Epithelial cell of prostate (primary cell): ENCODE results near the gene SDC3.
A peak's percentile ranks its signal among the peaks of the same experiment; 100 is the strongest.

Source experiments
- DNase-seq: peaks from one replicate; pipeline ENCODE4 v3.0.0-alpha.2; 2011; ENCODE audit warnings: low read depth, low spot score
- H3K27ac ChIP-seq: fragments of 450-650 bp; 2 replicates; pipeline ENCODE4 v1.5.1; 2017; ENCODE audit warnings: mild to moderate bottlenecking

The SDC3 gene

GRCh38 chr1:30929135-30929889 is 20.8 kb upstream of the SDC3 start:
- DNase-seq, result no peak
- peak overlapping the region; percentile 49 for H3K27ac ChIP-seq

DNA sequence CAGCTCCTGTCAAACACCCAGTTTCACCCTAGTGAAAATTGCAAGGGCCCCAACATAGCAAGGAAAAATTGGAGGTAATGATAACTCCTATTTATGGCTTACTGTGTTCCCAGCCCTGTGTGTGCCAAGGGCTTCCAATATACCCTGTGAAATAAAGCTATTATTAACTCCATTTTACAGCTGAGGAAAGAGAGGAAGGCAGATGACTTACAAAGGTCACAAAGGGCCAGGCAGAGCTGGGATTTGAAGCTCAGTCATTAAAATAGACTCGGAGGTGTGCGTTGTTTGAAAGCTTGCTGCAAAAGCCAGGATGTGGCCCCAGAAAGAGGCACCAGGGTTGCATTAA is 20.2 kb upstream of the SDC3 start:
- peak overlapping the region; percentile 49 for H3K27ac ChIP-seq
- no peak for DNase-seq

GRCh38 chr1:30928171-30928570 is 19.6 kb upstream of the SDC3 start:
- peak overlapping the region; percentile 49 for H3K27ac ChIP-seq
- DNase-seq, result peak; percentile 16

DNA sequence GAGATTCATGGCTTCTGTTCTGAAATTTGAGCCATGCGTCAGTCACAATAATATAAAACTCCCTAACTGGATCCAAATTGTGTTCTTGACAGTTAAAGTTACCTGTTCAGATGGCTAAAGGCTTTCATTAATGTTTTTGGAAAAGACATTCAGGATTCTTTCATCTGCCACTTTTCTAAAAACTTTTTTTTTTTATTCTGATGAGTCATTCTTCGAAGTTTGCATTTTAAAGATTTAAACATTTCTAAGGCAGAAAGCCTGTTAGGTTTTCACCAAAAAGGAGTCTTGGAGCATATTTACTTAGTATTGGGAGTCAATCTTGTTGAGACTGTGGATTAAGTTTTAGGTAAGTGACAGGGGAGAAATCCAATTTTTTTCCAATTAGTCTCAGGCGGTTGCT is 18.9 kb upstream of the SDC3 start:
- DNase-seq, result no peak
- peak overlapping the region; percentile 49 for H3K27ac ChIP-seq

GRCh38 chr1:30923597-30923996 is 15.0 kb upstream of the SDC3 start:
- H3K27ac ChIP-seq, result no peak overlapping the region
- DNase-seq, result no peak

DNA sequence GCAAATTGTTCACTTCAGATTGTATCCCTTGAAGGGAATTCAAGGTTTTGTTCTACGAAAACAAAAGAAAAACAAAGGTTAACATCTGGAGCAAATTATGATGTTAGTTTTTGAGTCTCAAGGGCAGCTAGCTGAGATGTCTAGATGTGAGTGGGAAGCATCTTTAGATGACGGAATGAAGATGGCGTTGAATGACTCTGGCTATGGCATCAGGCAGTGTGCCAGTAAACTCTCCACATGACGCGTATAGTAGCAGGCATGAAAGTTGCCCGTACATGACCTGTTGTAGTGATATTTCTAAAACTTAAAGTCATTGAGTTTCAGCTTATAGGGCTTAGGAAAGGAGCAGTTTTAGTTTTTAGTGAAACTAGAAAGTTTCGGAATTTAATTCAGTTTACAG is 12.3 kb upstream of the SDC3 start:
- DNase-seq, result no peak

DNA sequence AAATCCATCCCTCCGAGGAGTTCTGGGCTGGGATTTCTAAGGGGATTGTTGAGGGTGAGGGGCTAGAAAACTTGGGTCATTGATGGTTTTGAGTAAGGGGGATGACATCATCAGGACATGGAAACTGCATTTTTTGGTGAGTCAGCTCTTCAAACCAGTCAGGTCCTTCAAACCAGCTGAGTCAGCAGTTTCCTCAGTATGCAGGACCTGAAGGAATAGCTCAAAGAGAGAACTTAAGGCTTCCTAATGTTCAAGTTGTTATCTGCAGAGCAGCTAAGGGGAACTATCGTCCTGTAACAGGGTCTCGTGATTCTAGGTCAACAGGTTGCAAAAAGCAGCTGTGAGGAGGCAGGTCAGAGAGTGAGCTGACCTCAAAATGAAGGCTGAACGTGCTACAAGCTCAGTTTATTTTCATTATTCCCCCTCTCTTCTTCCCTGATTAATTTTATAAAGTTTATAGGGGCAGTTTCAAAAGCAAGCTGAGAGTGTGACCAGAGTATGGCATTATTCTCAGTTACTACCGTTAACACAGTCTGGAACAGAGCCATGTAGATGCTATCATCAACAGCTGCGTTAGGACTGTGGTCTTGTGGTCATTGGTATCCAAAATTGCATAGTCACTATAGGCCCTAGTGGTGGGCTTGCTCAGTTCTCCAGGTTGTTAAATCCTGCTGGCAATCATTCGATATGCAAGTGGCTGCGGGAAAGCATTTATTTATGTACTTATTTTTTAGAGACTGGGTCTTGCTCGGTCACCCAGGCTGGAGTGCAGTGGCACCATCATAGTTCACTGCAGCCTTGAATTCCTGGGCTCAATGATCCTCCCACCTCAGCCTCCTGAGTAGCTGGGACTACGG is 10.7 kb upstream of the SDC3 start:
- no peak overlapping the region for H3K27ac ChIP-seq
- DNase-seq, result no peak

More for the DNA sequence above, 12.3 kb upstream of the SDC3 start:
- no peak overlapping the region for H3K27ac ChIP-seq

- no peak for DNase-seq
- no peak overlapping the region for H3K27ac ChIP-seq
These were observed 7.7 kb upstream of the SDC3 start for GRCh38 chr1:30916296-30916695.

DNA sequence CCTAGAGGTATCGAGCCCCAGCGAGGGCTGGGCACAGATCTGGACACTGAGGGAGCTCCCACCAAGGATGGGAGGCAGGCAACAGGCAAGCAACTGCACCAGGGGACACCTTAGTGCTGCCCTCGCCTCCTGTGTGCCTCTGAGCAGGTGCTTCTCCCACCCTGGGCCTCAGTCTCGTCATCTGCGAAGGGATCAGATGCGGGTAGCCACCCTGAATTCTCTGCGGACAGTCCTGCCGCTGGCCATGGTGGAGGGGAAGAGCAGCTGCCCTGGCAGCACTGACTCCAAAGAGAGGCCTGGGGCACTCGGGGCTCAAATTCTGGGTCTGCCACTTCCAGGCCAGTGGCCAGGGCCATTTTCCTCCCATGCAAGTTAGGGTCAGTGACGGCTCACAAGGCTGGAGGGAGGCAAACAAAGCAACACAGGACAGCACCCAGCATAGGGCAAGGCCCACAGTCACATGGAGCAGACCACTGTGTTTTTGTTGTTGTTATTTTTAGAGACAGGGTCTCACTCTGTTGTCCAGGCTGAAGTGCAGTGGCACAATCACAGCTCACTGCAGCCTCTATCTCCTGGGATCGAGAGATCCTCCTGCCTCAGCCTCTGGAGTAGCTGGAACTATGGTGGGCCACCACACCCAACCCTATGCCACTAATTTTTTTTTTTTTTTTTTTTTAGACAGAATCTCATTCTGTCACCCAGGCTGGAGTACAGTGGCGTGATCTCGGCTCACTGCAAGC is 7.1 kb upstream of the SDC3 start:
- no peak for DNase-seq
- H3K27ac ChIP-seq, result no peak overlapping the region

DNA sequence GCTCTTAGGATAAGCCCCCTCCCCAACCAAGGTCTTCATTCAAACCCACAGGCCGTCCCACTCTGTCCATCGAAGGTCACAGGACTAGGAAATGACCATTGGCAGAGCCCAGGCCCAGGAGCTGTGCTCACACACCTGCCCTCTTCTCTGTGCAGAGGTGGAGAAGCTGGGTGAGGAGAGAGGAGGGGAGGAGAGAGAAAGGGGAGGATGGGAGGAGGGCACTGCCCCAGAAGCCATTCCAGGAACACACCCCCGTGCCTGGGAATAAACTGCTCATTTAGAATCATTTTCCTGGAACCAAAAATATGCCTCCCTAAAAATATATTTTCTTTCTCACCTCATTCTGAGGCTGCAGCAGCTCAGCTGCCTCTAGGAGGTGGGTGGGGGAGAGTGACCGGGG is 6.4 kb upstream of the SDC3 start:
- no peak overlapping the region for H3K27ac ChIP-seq
- no peak for DNase-seq

- H3K27ac ChIP-seq, result no peak overlapping the region
- DNase-seq, result no peak
These were observed 6.0 kb upstream of the SDC3 start for GRCh38 chr1:30914587-30914922.

DNA sequence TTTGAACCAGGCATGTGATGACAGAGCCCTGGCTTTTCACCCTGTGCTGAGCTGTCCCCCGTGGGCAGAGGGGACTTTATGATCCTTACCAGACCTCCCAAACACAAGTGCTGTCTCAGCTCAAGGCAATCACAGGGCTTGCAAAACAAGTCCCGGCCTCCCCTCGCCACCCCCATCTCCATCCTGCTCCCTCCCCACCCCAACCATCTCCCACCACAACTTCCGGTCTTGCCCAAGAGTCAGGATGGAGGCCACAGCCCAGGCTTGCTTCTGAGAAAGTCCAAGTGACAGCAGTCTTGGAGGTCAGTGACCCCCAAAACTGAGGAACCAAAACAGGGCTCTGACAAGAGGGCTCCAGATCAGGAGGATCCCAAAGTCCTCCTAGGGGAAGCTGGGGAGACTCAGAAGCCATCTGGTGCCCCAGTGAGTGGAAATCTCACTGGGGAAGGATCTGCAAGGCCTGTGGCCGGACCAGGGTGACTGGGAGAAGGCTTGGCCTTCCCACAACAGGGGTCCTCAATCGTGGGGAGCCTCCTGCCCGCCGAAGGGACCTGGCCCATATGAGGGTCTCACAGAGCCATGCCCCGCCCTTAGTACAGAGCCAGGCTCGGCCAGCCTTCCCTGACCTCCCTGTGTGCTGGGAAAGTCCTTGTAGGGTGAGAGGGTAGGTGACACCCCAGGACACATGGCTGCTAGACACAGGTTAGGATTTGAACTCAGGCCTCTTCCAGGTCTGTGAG is 4.5 kb upstream of the SDC3 start:
- H3K27ac ChIP-seq, result no peak overlapping the region
- DNase-seq, result no peak

- H3K27ac ChIP-seq, result no peak overlapping the region
- no peak for DNase-seq
These were observed 3.7 kb upstream of the SDC3 start for GRCh38 chr1:30912224-30912623.

DNA sequence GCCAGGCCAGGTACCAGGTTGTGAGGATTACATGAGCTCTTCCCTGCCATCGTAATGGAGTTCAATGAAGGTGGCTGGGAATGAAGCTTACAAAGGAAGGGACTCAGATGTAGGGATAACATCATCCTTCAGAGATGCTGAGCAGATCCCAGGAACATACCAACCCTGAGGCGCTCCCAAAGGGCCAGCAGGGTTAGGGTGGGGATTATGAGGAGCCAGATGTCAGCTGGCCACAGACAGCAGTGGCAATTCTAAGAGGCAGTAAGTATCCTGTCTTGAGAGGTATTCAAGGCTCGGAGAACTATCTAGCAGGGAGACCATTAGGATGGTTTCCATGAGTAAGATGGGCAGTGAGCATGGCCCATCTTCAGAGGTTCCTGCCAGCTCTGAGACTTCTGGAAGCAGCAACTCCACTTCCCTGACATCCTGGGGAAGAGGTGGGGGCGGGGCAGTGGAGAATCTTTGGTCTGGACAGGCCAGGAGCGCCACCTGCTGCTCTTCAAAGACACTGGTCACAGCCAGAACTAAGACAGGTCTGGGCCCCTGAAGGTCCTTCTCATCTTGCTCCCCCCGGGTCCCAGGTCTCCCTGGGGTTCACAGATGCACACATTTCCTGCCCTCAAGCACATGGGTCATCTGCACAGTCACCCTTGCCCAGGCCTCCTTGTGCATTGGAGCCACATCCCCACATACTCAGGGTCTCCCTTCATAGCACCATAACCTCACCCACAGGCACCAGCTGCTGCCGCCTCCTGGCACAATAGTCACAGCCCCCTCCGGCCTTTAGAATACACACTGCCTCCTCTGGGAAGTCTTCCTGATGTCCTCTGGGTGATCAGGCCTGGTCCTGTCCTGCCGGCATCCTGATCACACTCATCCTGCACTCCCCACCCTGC is 2.7 kb upstream of the SDC3 start:
- no peak overlapping the region for H3K27ac ChIP-seq
- DNase-seq, result peak; percentile 20

DNA sequence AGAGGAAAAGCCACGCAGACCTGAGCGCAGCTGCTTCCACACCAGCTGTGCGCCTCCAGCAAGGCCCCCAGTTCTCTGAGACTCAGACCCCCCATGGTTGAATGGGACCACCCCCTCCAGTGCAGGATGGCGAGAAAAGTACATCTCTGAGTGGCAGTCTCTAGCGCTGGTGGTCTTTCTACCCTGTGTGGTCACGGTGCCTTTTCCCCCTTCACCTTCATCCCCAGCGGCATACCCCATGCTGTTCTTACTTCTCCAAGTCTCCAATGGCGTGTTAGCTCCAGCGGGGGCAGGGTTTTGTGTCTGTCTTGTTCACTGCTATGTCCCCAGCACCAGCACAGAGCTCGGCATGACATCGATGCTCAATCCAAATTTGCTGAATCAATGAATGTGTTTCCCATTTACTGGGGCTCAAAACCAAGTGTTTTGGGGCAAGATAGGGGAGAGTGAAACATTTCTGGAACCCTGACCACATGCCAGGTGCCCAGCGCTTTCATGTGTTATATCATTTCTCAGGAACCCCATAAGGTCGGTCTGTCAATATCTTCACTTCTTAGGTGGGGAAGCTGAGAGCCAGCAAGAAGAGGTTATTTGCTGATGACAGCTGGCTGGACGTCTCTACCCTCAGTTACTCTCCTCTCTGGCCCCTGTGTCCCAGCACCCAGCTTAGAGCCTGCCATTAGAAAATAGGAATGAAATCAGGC is 959 bp upstream of the SDC3 start:
- H3K27ac ChIP-seq, result no peak overlapping the region

DNA sequence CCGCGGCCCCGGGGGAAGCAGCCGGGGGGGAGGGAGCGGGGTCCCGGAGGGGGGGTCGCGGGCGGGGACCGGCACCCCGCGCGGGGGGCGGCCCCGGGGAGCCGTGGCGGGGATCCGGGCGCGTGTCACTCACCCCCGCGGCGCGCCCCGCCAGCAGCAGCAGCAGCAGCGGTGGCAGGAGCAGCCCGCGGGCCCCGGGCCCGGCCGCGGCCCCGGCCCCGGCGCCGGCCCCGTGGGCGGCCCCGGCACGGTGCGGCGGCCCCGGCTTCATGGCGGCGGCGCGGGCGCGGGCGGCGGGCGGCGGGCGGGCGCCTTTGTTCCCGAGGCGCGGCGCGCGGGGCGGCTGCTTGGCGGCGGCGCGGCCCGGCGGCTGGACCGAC is 252 bp downstream of the SDC3 start:
- H3K27ac ChIP-seq, result no peak overlapping the region
- no peak for DNase-seq

More for the DNA sequence above, 959 bp upstream of the SDC3 start:
- no peak for DNase-seq

DNA sequence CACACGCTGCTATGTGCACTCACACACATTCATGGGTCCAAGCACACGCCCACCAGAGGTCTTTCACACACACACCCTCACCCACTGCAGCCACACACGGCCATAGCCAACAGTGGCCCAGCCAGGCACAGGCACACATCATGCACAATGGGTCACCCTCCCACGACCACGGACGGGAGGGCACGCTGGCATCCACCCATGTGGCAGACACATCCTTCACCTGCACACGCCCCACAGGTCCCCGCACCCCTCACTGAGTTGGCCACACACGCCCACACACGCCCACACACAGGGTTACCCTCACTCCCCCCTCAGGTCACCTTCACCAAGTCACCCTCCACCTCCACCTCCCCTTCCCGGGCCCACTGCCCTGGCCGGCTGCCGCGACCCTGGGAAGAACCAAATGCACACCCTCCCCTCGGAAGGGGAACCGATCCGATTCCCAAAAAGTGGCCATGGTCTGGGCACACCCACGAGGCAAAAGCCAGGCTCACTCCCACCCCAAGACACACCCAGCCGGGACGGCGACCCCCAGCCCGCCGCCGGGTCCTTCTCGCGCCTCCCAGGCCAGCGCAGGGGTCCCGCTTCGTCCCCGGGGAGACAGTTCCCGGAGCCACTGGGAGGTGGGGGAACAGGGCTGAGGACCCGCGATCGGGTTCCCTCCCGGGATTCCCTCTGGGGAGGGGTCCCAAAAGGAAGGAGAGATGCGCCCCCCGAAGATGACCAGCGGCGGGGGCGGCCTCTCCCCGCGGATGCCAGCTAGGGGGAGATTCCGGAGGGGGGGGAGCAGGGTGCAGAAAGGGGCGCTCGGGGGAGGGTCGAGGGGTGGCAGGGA is 860 bp downstream of the SDC3 start:
- no peak for DNase-seq
- no peak overlapping the region for H3K27ac ChIP-seq
